OCI-LY7 (cell line): ENCODE results near the gene ZEB1.

Experiments used
- CTCF ChIP-seq: fragments of 200-600 bp; sonication (generic); conservative IDR thresholded peaks from 2 replicates; pipeline ENCODE4 v1.5.1; 2014; ENCODE audit warnings: mild to moderate bottlenecking, antibody characterized with exemption, low read length, moderate library complexity, mixed read lengths
- EZH2phosphoT487 ChIP-seq: fragments of 200-600 bp; sonication (generic); IDR thresholded peaks from 2 replicates; pipeline ENCODE4 v1.6.1; 2018; ENCODE audit warnings: low read depth, borderline replicate concordance, mild to moderate bottlenecking, mixed run types, antibody characterized with exemption, low read length, moderate library complexity, mixed read lengths

GRCh38 chr10:31578951-31579350 lies 259.9 kb downstream of the ZEB1 start:
- no peak for TF ChIP-seq CTCF
- TF ChIP-seq EZH2phosphoT487: no peak
